ENCODE results near the gene RAB35.

The RAB35 gene

GRCh38 chr12:120159509-120160237 is 43.1 kb upstream of the RAB35 start:
- no peak for TF ChIP-seq POLR2AphosphoS5 (IDR thresholded peaks at IDR 0.05; ENCODE audit: low read depth)
- no peak for TF ChIP-seq CTCF (IDR thresholded peaks at IDR 0.05; ENCODE audit: insufficient read depth, low read length)
- TF ChIP-seq REST (IDR thresholded peaks at IDR 0.05; ENCODE audit: insufficient replicate concordance, low read depth), result no peak
- no peak for TF ChIP-seq GABPA (IDR thresholded peaks at IDR 0.05; ENCODE audit: low read depth)
- TF ChIP-seq SPI1 (IDR thresholded peaks at IDR 0.05; ENCODE audit: borderline replicate concordance, low read depth), result no peak
- Histone ChIP-seq H3K27me3 (ENCODE audit: insufficient read depth, poor library complexity, severe bottlenecking) (no peaks in the 10 kb centered on the region), H3K4me3 (replicated peaks; ENCODE audit: insufficient read depth, low read length) (no peak overlapping the region), H3K27ac (replicated peaks) (no peak overlapping the region)
- DNase-seq (ENCODE audit: low read depth in 1 of 2, low spot score in 1 of 2), result no peak

DNA sequence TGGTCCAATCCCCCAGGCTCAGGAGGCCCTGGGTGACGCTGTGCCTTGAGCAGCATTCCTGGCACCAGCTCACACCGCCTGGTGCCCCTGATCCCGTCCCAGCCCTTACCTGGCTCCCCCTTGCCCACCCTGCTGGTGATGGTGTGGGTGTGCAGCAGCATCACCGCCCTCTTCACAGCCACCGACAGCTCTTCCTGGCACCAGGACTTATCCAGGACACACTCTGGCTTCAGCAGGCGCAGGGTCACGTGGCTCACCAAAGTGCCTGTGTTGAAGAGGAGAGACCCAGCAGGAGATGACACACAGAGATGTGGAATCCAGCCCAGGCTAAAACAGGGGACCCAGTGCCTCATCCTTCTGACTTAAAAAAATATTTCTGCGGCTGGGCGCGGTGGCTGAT is 41.8 kb upstream of the RAB35 start:
- Histone ChIP-seq H3K27ac (replicated peaks) (no peak overlapping the region), H3K27me3 (ENCODE audit: insufficient read depth, poor library complexity, severe bottlenecking) (no peaks in the 10 kb centered on the region), H3K4me3 (replicated peaks; ENCODE audit: insufficient read depth, low read length) (no peak overlapping the region)
- TF ChIP-seq SPI1 (IDR thresholded peaks at IDR 0.05; ENCODE audit: borderline replicate concordance, low read depth) (no peak), POLR2AphosphoS5 (IDR thresholded peaks at IDR 0.05; ENCODE audit: low read depth) (no peak), REST (IDR thresholded peaks at IDR 0.05; ENCODE audit: insufficient replicate concordance, low read depth) (no peak), CTCF (IDR thresholded peaks at IDR 0.05; ENCODE audit: insufficient read depth, low read length) (no peak), GABPA (IDR thresholded peaks at IDR 0.05; ENCODE audit: low read depth) (no peak)
- no peak for DNase-seq (ENCODE audit: low read depth in 1 of 2, low spot score in 1 of 2)

- no peak for TF ChIP-seq POLR2AphosphoS5 (IDR thresholded peaks at IDR 0.05; ENCODE audit: low read depth)
- no peak for TF ChIP-seq CTCF (IDR thresholded peaks at IDR 0.05; ENCODE audit: insufficient read depth, low read length)
- TF ChIP-seq GABPA (IDR thresholded peaks at IDR 0.05; ENCODE audit: low read depth), result no peak
- no peak for TF ChIP-seq REST (IDR thresholded peaks at IDR 0.05; ENCODE audit: insufficient replicate concordance, low read depth)
- no peak for DNase-seq (ENCODE audit: low read depth in 1 of 2, low spot score in 1 of 2)
- no peaks in the 10 kb centered on the region for H3K27me3 ChIP-seq (ENCODE audit: insufficient read depth, poor library complexity, severe bottlenecking)
- H3K4me3 ChIP-seq (replicated peaks; ENCODE audit: insufficient read depth, low read length), result no peak overlapping the region
- no peak overlapping the region for H3K27ac ChIP-seq (replicated peaks)
Observed at GRCh38 chr12:120157678-120158077, 41.1 kb upstream of the RAB35 start.

Measured in HL-60 (cell line).